Mesenchymal stem cell (in vitro differentiated cells and primary cell): ENCODE data around the gene TIGAR.

Source experiments
- DNase-seq: peaks from one replicate; pipeline ENCODE4 v3.0.0-alpha.2; 2013
- H2AFZ ChIP-seq: one replicate; pipeline ENCODE4 v1.6.1; 2013; ENCODE audit warnings: low read depth, mild to moderate bottlenecking, control low read depth, inconsistent platforms, low read length, moderate library complexity
- H2AK5ac ChIP-seq: 2 replicates; pipeline ENCODE4 v1.6.1; 2013; ENCODE audit warnings: low read length, moderate library complexity, mild to moderate bottlenecking, inconsistent platforms; ENCODE audit not compliant: severe bottlenecking
- H2BK120ac ChIP-seq: one replicate; pipeline ENCODE4 v1.6.1; 2013; ENCODE audit warnings: low read depth, mild to moderate bottlenecking, inconsistent platforms, low read length, moderate library complexity
- H2BK12ac ChIP-seq, 2 experiments: one replicate each; pipeline ENCODE4 v1.6.1; 2013; ENCODE audit warnings: inconsistent platforms in 2 of 2, low read length in 2 of 2, mild to moderate bottlenecking in 2 of 2, moderate library complexity in 2 of 2, control low read depth in 1 of 2
- H2BK15ac ChIP-seq: one replicate; pipeline ENCODE4 v1.6.1; 2013; ENCODE audit warnings: mild to moderate bottlenecking, low read depth, inconsistent platforms; ENCODE audit not compliant: poor library complexity, severe bottlenecking
- H2BK5ac ChIP-seq: 2 replicates; pipeline ENCODE4 v1.6.1; 2013; ENCODE audit warnings: low read depth, mild to moderate bottlenecking, low read length, control low read depth, inconsistent platforms; ENCODE audit not compliant: poor library complexity, severe bottlenecking
- H3K14ac ChIP-seq, 2 experiments: one replicate each; pipeline ENCODE4 v1.6.1; 2013; ENCODE audit warnings: inconsistent platforms in 2 of 2, low read length in 2 of 2, control low read depth in 1 of 2, mild to moderate bottlenecking in 1 of 2, moderate library complexity in 1 of 2
- H3K18ac ChIP-seq, 2 experiments: one replicate each; pipeline ENCODE4 v1.6.1; 2013; ENCODE audit warnings: inconsistent platforms in 2 of 2, low read length in 2 of 2, control low read depth in 1 of 2, low read depth in 1 of 2, mild to moderate bottlenecking in 1 of 2
- H3K23ac ChIP-seq, 2 experiments: one replicate each; pipeline ENCODE4 v1.6.1; 2013; ENCODE audit warnings: inconsistent platforms in 2 of 2, low read length in 2 of 2, mild to moderate bottlenecking in 2 of 2, moderate library complexity in 2 of 2, control low read depth in 1 of 2
- H3K27ac ChIP-seq: 2 replicates; pipeline ENCODE4 v1.5.1; 2013; ENCODE audit warnings: mild to moderate bottlenecking, moderate library complexity, low read length, control low read depth, inconsistent platforms; ENCODE audit not compliant: poor library complexity, severe bottlenecking
- H3K27me3 ChIP-seq, 2 experiments: 2 replicates each; pipeline versions ENCODE4 v1.6.1 to v1.7.0; 2013; ENCODE audit warnings: low read length in 2 of 2, mild to moderate bottlenecking in 2 of 2, moderate library complexity in 2 of 2, control low read depth in 1 of 2, inconsistent platforms in 1 of 2; ENCODE audit not compliant: control insufficient read depth in 1 of 2, insufficient read depth in 1 of 2
- H3K36me3 ChIP-seq, 2 experiments: 2 replicates each; pipeline versions ENCODE4 v1.6.1 to v1.7.0; 2013; ENCODE audit warnings: low read length in 2 of 2, control low read depth in 1 of 2, inconsistent platforms in 1 of 2, low read depth in 1 of 2, mild to moderate bottlenecking in 1 of 2; ENCODE audit not compliant: insufficient read depth in 2 of 2, control insufficient read depth in 1 of 2
- H3K4ac ChIP-seq, 2 experiments: one replicate each; pipeline ENCODE4 v1.6.1; 2013; ENCODE audit warnings: inconsistent platforms in 2 of 2, low read length in 2 of 2, mild to moderate bottlenecking in 2 of 2, moderate library complexity in 2 of 2, control low read depth in 1 of 2, low read depth in 1 of 2
- H3K4me1 ChIP-seq: 2 replicates; pipeline ENCODE4 v1.6.1; 2013; ENCODE audit warnings: low read depth, low read length, control low read depth; ENCODE audit not compliant: control insufficient read depth, insufficient read depth
- H3K4me2 ChIP-seq: 2 replicates; pipeline ENCODE4 v1.6.1; 2013; ENCODE audit warnings: low read length, mild to moderate bottlenecking, inconsistent platforms; ENCODE audit not compliant: poor library complexity, severe bottlenecking
- H3K4me3 ChIP-seq, 2 experiments: 2 replicates each; pipeline versions ENCODE4 v1.5.1 to v1.7.0; 2013; ENCODE audit warnings: low read length in 2 of 2, mild to moderate bottlenecking in 2 of 2, control low read depth in 1 of 2, low read depth in 1 of 2; ENCODE audit not compliant: insufficient read depth in 1 of 2
- H3K79me1 ChIP-seq: replicated peaks from 2 replicates; pipeline ENCODE4 v1.6.1; 2013; ENCODE audit warnings: mild to moderate bottlenecking, control low read depth, low read length, inconsistent platforms; ENCODE audit not compliant: poor library complexity, severe bottlenecking
- H3K9ac ChIP-seq: 2 replicates; pipeline ENCODE4 v1.7.0; 2013; ENCODE audit warnings: mild to moderate bottlenecking, low read length, moderate library complexity
- H3K9me3 ChIP-seq: 2 replicates; pipeline ENCODE4 v1.7.0; 2013; ENCODE audit warnings: mild to moderate bottlenecking, low read length; ENCODE audit not compliant: control insufficient read depth
- H4K8ac ChIP-seq: one replicate; pipeline ENCODE4 v1.6.1; 2013; ENCODE audit warnings: inconsistent platforms, mild to moderate bottlenecking, low read length, moderate library complexity
- H4K91ac ChIP-seq: one replicate; pipeline ENCODE4 v1.6.1; 2013; ENCODE audit warnings: mild to moderate bottlenecking, low read length, inconsistent platforms
- WGBS: methylation state at CpG from one replicate; pipeline ENCODE4 v1.1.7; 2013; ENCODE audit warnings: mixed read lengths; 5-methylcytosine and 5-hydroxymethylcytosine counted together

TIGAR gene

GRCh38 chr12:4275016-4275869 lies 45.8 kb upstream of the TIGAR start:
- Histone ChIP-seq H2BK120ac (peak overlapping the region; percentile 81), H3K14ac (no peak overlapping the region), H4K8ac (peak overlapping the region; percentile 76), H2AK5ac (peak overlapping the region; percentile 41), H3K4me2 (peak overlapping the region; percentile 78), H3K27ac (no peak overlapping the region), H3K4ac (peak overlapping the region in 1 of 2 experiments; percentile 21), H4K91ac (no peak overlapping the region), H3K27me3 (peaks cover 22 to 54% of the 10 kb centered on the region in 2 experiments), H3K36me3 (peaks cover 28 to 33% of the 10 kb centered on the region in 2 experiments), H2AFZ (no peak overlapping the region), H2BK5ac (peak overlapping the region; percentile 35), H3K23ac (no peak overlapping the region), H3K79me1 (peaks cover 23% of the 10 kb centered on the region), H3K9ac (peak overlapping the region; percentile 98), H2BK15ac (peak overlapping the region; percentile 78), H3K4me3 (peak overlapping the region; percentile 71 to 91), H2BK12ac (no peak overlapping the region), H3K9me3 (no peaks in the 10 kb centered on the region), H3K18ac (peak overlapping the region; percentile 83 to 94), H3K4me1 (peaks cover 25% of the 10 kb centered on the region)
- under 1% methylated on average over 35 of the region's 43 CpGs for WGBS
- DNase-seq, result peak; percentile 65

GRCh38 chr12:4275870-4276301 lies 45.1 kb upstream of the TIGAR start:
- no peak for DNase-seq
- Histone ChIP-seq H3K79me1 (peaks cover 28% of the 10 kb centered on the region), H3K4me3 (peak overlapping the region; percentile 40 to 91), H3K18ac (no peak overlapping the region), H3K4me2 (peak overlapping the region; percentile 78), H4K8ac (no peak overlapping the region), H2BK12ac (peak overlapping the region in 1 of 2 experiments; percentile 5), H3K4ac (no peak overlapping the region), H3K23ac (no peak overlapping the region), H3K9ac (peak overlapping the region; percentile 98), H2BK15ac (no peak overlapping the region), H2BK5ac (no peak overlapping the region), H3K27ac (no peak overlapping the region), H3K4me1 (peaks cover 25% of the 10 kb centered on the region), H2AK5ac (peak overlapping the region; percentile 3), H3K14ac (no peak overlapping the region), H3K27me3 (peaks cover 17 to 48% of the 10 kb centered on the region in 2 experiments), H4K91ac (no peak overlapping the region), H2BK120ac (peak overlapping the region; percentile 54), H3K36me3 (peaks cover 34 to 37% of the 10 kb centered on the region in 2 experiments), H3K9me3 (no peaks in the 10 kb centered on the region), H2AFZ (no peak overlapping the region)
- 22% methylated on average over 14 of the region's 14 CpGs for WGBS

- Histone ChIP-seq H3K4me3 (peak overlapping the region in 1 of 2 experiments; percentile 91), H3K14ac (no peak overlapping the region), H2BK120ac (no peak overlapping the region), H3K79me1 (peaks cover 34% of the 10 kb centered on the region), H2BK12ac (no peak overlapping the region), H2BK5ac (no peak overlapping the region), H3K9me3 (no peaks in the 10 kb centered on the region), H2AK5ac (peak overlapping the region; percentile 58), H3K36me3 (peaks cover 41 to 42% of the 10 kb centered on the region in 2 experiments), H3K27me3 (peaks cover 11 to 40% of the 10 kb centered on the region in 2 experiments), H2AFZ (no peak overlapping the region), H3K23ac (no peak overlapping the region), H3K18ac (no peak overlapping the region), H3K4me1 (peaks cover 21% of the 10 kb centered on the region), H3K27ac (no peak overlapping the region), H2BK15ac (no peak overlapping the region), H3K4ac (no peak overlapping the region), H3K4me2 (peak overlapping the region; percentile 41), H4K91ac (no peak overlapping the region), H3K9ac (peak overlapping the region; percentile 98), H4K8ac (no peak overlapping the region)
- under 1% methylated on average over 8 of the region's 10 CpGs for WGBS
- DNase-seq, result peak; percentile 92
Observed at GRCh38 chr12:4276524-4277204, 44.3 kb upstream of the TIGAR start.

- H3K36me3 ChIP-seq, result peaks cover 44 to 47% of the 10 kb centered on the region in 2 experiments
- no peak overlapping the region for H2AK5ac ChIP-seq
- peaks cover 11 to 39% of the 10 kb centered on the region in 2 experiments for H3K27me3 ChIP-seq
- H3K23ac ChIP-seq, result no peak overlapping the region
- H2BK120ac ChIP-seq, result no peak overlapping the region
- H3K9me3 ChIP-seq, result no peaks in the 10 kb centered on the region
- peaks cover 20% of the 10 kb centered on the region for H3K4me1 ChIP-seq
- H2AFZ ChIP-seq, result no peak overlapping the region
- WGBS, result 26% methylated on average over 5 of the region's 6 CpGs
- H3K4ac ChIP-seq, result no peak overlapping the region
- no peak for DNase-seq
- no peak overlapping the region for H2BK5ac ChIP-seq
- H3K79me1 ChIP-seq, result peaks cover 34% of the 10 kb centered on the region
- H2BK15ac ChIP-seq, result no peak overlapping the region
- no peak overlapping the region for H3K27ac ChIP-seq
- H3K18ac ChIP-seq, result no peak overlapping the region
- H2BK12ac ChIP-seq, result no peak overlapping the region
- H3K9ac ChIP-seq, result peak overlapping the region; percentile 68
- no peak overlapping the region for H3K4me3 ChIP-seq
- no peak overlapping the region for H3K14ac ChIP-seq
- H4K8ac ChIP-seq, result no peak overlapping the region
- no peak overlapping the region for H3K4me2 ChIP-seq
- no peak overlapping the region for H4K91ac ChIP-seq
Observed at GRCh38 chr12:4277205-4277543, 43.8 kb upstream of the TIGAR start.
